Measurements from ENCODE around the gene KCNJ18. TPM values are rescaled to one million over a fixed set of nuclear protein-coding genes. Genes with fewer than 3 reads are reported as not detected.
"Not testable (repeated sequence)": the region's sequence is repeated elsewhere in the genome, so short reads cannot be mapped to it uniquely, and the experiment has no call there.

The KCNJ18 gene
- total RNA-seq, 2 experiments from 2014 or later = not detected

GRCh38 chr17:21735814-21736213 is 43.5 kb downstream of the KCNJ18 start:
- H4K20me1 ChIP-seq (ENCODE audit: insufficient read depth, low read length); H3K4me3 ChIP-seq (ENCODE audit: low read depth, low read length, poor library complexity, severe bottlenecking); CTCF ChIA-PET (ENCODE audit: unreplicated experiment); H3K9me2 ChIP-seq (ENCODE audit: insufficient read depth, low read length); H3K9me3 ChIP-seq (ENCODE audit: low read length); H3K4me2 ChIP-seq (ENCODE audit: low read length); H3K27ac ChIP-seq (ENCODE audit: low read depth, low read length, poor library complexity, severe bottlenecking); intact Hi-C loops (cut with micrococcal nuclease; ENCODE audit: unreplicated experiment); H3K79me2 ChIP-seq (ENCODE audit: insufficient read depth, low read depth, low read length); H3K4me1 ChIP-seq (ENCODE audit: insufficient read depth, low read length, poor library complexity, severe bottlenecking); H2AFZ ChIP-seq (ENCODE audit: low read length); POLR2A ChIA-PET; H3K36me3 ChIP-seq (ENCODE audit: insufficient read depth, low read length); BruUV-seq (replicated peaks); DNase-seq (ENCODE audit: low spot score): not testable (repeated sequence)
- TF ChIP-seq CTCF (conservative IDR thresholded peaks at IDR 0.05; ENCODE audit: low read length) = 0 out of 2 replicates have a peak, but pooled peaks have one; percentile 16

GRCh38 chr17:21737015-21737580 is 44.8 kb downstream of the KCNJ18 start:
- CTCF ChIA-PET (ENCODE audit: unreplicated experiment); DNase-seq (ENCODE audit: low spot score); intact Hi-C loops (cut with micrococcal nuclease; ENCODE audit: unreplicated experiment): not testable (repeated sequence)

GRCh38 chr17:21738241-21738640 is 45.9 kb downstream of the KCNJ18 start:
- H3K4me1 ChIP-seq (ENCODE audit: insufficient read depth, low read length, poor library complexity, severe bottlenecking); BruUV-seq (replicated peaks); H3K9me2 ChIP-seq (ENCODE audit: insufficient read depth, low read length); H3K4me3 ChIP-seq (ENCODE audit: low read depth, low read length, poor library complexity, severe bottlenecking); H3K27ac ChIP-seq (ENCODE audit: low read depth, low read length, poor library complexity, severe bottlenecking); POLR2A ChIA-PET; H4K20me1 ChIP-seq (ENCODE audit: insufficient read depth, low read length); H3K36me3 ChIP-seq (ENCODE audit: insufficient read depth, low read length); intact Hi-C loops (cut with micrococcal nuclease; ENCODE audit: unreplicated experiment); H3K79me2 ChIP-seq (ENCODE audit: insufficient read depth, low read depth, low read length); H3K4me2 ChIP-seq (ENCODE audit: low read length); H2AFZ ChIP-seq (ENCODE audit: low read length); CTCF ChIA-PET (ENCODE audit: unreplicated experiment); H3K9me3 ChIP-seq (ENCODE audit: low read length); DNase-seq (ENCODE audit: low spot score): not testable (repeated sequence)

More at GRCh38 chr17:21737015-21737580, 44.8 kb downstream of the KCNJ18 start:
- H3K36me3 ChIP-seq (ENCODE audit: insufficient read depth, low read length); H3K4me3 ChIP-seq (ENCODE audit: low read depth, low read length, poor library complexity, severe bottlenecking); H3K9me3 ChIP-seq (ENCODE audit: low read length); H3K27ac ChIP-seq (ENCODE audit: low read depth, low read length, poor library complexity, severe bottlenecking); BruUV-seq (replicated peaks); H3K79me2 ChIP-seq (ENCODE audit: insufficient read depth, low read depth, low read length); H3K4me2 ChIP-seq (ENCODE audit: low read length); H2AFZ ChIP-seq (ENCODE audit: low read length); H4K20me1 ChIP-seq (ENCODE audit: insufficient read depth, low read length); H3K9me2 ChIP-seq (ENCODE audit: insufficient read depth, low read length); POLR2A ChIA-PET; H3K4me1 ChIP-seq (ENCODE audit: insufficient read depth, low read length, poor library complexity, severe bottlenecking): not testable (repeated sequence)

GRCh38 chr17:21738877-21739474 is 46.7 kb downstream of the KCNJ18 start:
- H3K9me2 ChIP-seq (ENCODE audit: insufficient read depth, low read length); DNase-seq (ENCODE audit: low spot score); POLR2A ChIA-PET; H4K20me1 ChIP-seq (ENCODE audit: insufficient read depth, low read length); H3K9me3 ChIP-seq (ENCODE audit: low read length); H3K79me2 ChIP-seq (ENCODE audit: insufficient read depth, low read depth, low read length); intact Hi-C loops (cut with micrococcal nuclease; ENCODE audit: unreplicated experiment); CTCF ChIA-PET (ENCODE audit: unreplicated experiment); H3K4me2 ChIP-seq (ENCODE audit: low read length); BruUV-seq (replicated peaks); H3K27ac ChIP-seq (ENCODE audit: low read depth, low read length, poor library complexity, severe bottlenecking); H2AFZ ChIP-seq (ENCODE audit: low read length); H3K4me1 ChIP-seq (ENCODE audit: insufficient read depth, low read length, poor library complexity, severe bottlenecking); H3K36me3 ChIP-seq (ENCODE audit: insufficient read depth, low read length); H3K4me3 ChIP-seq (ENCODE audit: low read depth, low read length, poor library complexity, severe bottlenecking): not testable (repeated sequence)

GRCh38 chr17:21739485-21739884 is 47.2 kb downstream of the KCNJ18 start:
- H3K4me1 ChIP-seq (ENCODE audit: insufficient read depth, low read length, poor library complexity, severe bottlenecking); H4K20me1 ChIP-seq (ENCODE audit: insufficient read depth, low read length); H3K4me3 ChIP-seq (ENCODE audit: low read depth, low read length, poor library complexity, severe bottlenecking); H3K36me3 ChIP-seq (ENCODE audit: insufficient read depth, low read length); H3K79me2 ChIP-seq (ENCODE audit: insufficient read depth, low read depth, low read length); POLR2A ChIA-PET; H3K4me2 ChIP-seq (ENCODE audit: low read length); H3K9me2 ChIP-seq (ENCODE audit: insufficient read depth, low read length); intact Hi-C loops (cut with micrococcal nuclease; ENCODE audit: unreplicated experiment); H2AFZ ChIP-seq (ENCODE audit: low read length); DNase-seq (ENCODE audit: low spot score); BruUV-seq (replicated peaks); CTCF ChIA-PET (ENCODE audit: unreplicated experiment); H3K9me3 ChIP-seq (ENCODE audit: low read length); H3K27ac ChIP-seq (ENCODE audit: low read depth, low read length, poor library complexity, severe bottlenecking): not testable (repeated sequence)

- H3K9me2 ChIP-seq (ENCODE audit: insufficient read depth, low read length); H3K4me2 ChIP-seq (ENCODE audit: low read length); H3K4me3 ChIP-seq (ENCODE audit: low read depth, low read length, poor library complexity, severe bottlenecking); H3K27ac ChIP-seq (ENCODE audit: low read depth, low read length, poor library complexity, severe bottlenecking); CTCF ChIA-PET (ENCODE audit: unreplicated experiment); BruUV-seq (replicated peaks); H3K79me2 ChIP-seq (ENCODE audit: insufficient read depth, low read depth, low read length); H3K4me1 ChIP-seq (ENCODE audit: insufficient read depth, low read length, poor library complexity, severe bottlenecking); DNase-seq (ENCODE audit: low spot score); H4K20me1 ChIP-seq (ENCODE audit: insufficient read depth, low read length); H3K36me3 ChIP-seq (ENCODE audit: insufficient read depth, low read length); intact Hi-C loops (cut with micrococcal nuclease; ENCODE audit: unreplicated experiment); H3K9me3 ChIP-seq (ENCODE audit: low read length); H2AFZ ChIP-seq (ENCODE audit: low read length); POLR2A ChIA-PET: not testable (repeated sequence)
These were observed 48.5 kb downstream of the KCNJ18 start for GRCh38 chr17:21740836-21741235.

Data from OCI-LY7 (cell line).